HG03469 (cell line): Measurements from ENCODE around the gene TDP1.
"Not testable (repeated sequence)": the region's sequence is repeated elsewhere in the genome, so short reads cannot be mapped to it uniquely, and the experiment has no call there.

Source experiments
- ATAC-seq: cut with Tn5 transposase; IDR thresholded peaks from one replicate; pipeline ENCODE4 v1.9.1; 2021; ENCODE audit warnings: mild to moderate bottlenecking, moderate library complexity, moderate number of reproducible peaks; ENCODE audit not compliant: unreplicated experiment

Gene TDP1

GRCh38 chr14:89987161-89987475 is 31.4 kb downstream of the TDP1 start:
- no peak for ATAC-seq

GRCh38 chr14:89988787-89989186 is 33.1 kb downstream of the TDP1 start:
- ATAC-seq: no peak

GRCh38 chr14:89990218-89990617 is 34.5 kb downstream of the TDP1 start:
- no peak for ATAC-seq

- no peak for ATAC-seq
Measured at GRCh38 chr14:89990623-89991275, 35.0 kb downstream of the TDP1 start.

- no peak for ATAC-seq
Measured at GRCh38 chr14:89992273-89992672, 36.5 kb downstream of the TDP1 start.

- no peak for ATAC-seq
Measured at GRCh38 chr14:89996963-89997362, 41.2 kb downstream of the TDP1 start.

GRCh38 chr14:90000935-90001334 is 45.2 kb downstream of the TDP1 start:
- ATAC-seq: no peak

- ATAC-seq: no peak
Measured at GRCh38 chr14:90003526-90004307, 48.0 kb downstream of the TDP1 start.

GRCh38 chr14:90005441-90005840 is 49.7 kb downstream of the TDP1 start:
- no peak for ATAC-seq

- no peak for ATAC-seq
Measured at GRCh38 chr14:90005939-90006530, 50.3 kb downstream of the TDP1 start.

GRCh38 chr14:90017371-90017770 is 61.6 kb downstream of the TDP1 start:
- no peak for ATAC-seq

GRCh38 chr14:90019824-90020523 is 64.2 kb downstream of the TDP1 start:
- no peak for ATAC-seq

GRCh38 chr14:90023176-90023896 is 67.6 kb downstream of the TDP1 start:
- ATAC-seq: no peak

GRCh38 chr14:90024910-90025309 is 69.2 kb downstream of the TDP1 start:
- ATAC-seq: no peak

- ATAC-seq: not testable (repeated sequence)
Measured at GRCh38 chr14:90026608-90027007, 70.9 kb downstream of the TDP1 start.

- ATAC-seq: no peak
Measured at GRCh38 chr14:90027842-90028241, 72.1 kb downstream of the TDP1 start.

GRCh38 chr14:90034156-90034555 is 78.4 kb downstream of the TDP1 start:
- ATAC-seq: no peak

GRCh38 chr14:90034835-90035525 is 79.3 kb downstream of the TDP1 start:
- ATAC-seq: no peak

- no peak for ATAC-seq
Measured at GRCh38 chr14:90039253-90040010, 83.7 kb downstream of the TDP1 start.

GRCh38 chr14:90040411-90040810 is 84.7 kb downstream of the TDP1 start:
- no peak for ATAC-seq
